ENCODE results near the gene RIMBP2.

RIMBP2 gene

GRCh38 chr12:130566446-130567155 lies 149.5 kb downstream of the RIMBP2 start:
- DNase-seq, result no peak

- DNase-seq, result no peak
These were observed 150.9 kb downstream of the RIMBP2 start for GRCh38 chr12:130565189-130565588.

- no peak for DNase-seq
These were observed 152.8 kb downstream of the RIMBP2 start for GRCh38 chr12:130563323-130563722.

- DNase-seq, result no peak
These were observed 153.4 kb downstream of the RIMBP2 start for GRCh38 chr12:130562716-130563115.

- DNase-seq, result no peak
These were observed 155.8 kb downstream of the RIMBP2 start for GRCh38 chr12:130560321-130560720.

- DNase-seq, result no peak
These were observed 156.3 kb downstream of the RIMBP2 start for GRCh38 chr12:130559806-130560205.

GRCh38 chr12:130557886-130558765 lies 158.0 kb downstream of the RIMBP2 start:
- no peak for DNase-seq

GRCh38 chr12:130557201-130557600 lies 158.9 kb downstream of the RIMBP2 start:
- no peak for DNase-seq

GRCh38 chr12:130556486-130557055 lies 159.5 kb downstream of the RIMBP2 start:
- DNase-seq, result no peak

GRCh38 chr12:130555628-130556485 lies 160.2 kb downstream of the RIMBP2 start:
- DNase-seq, result no peak

GRCh38 chr12:130555221-130555620 lies 160.9 kb downstream of the RIMBP2 start:
- no peak for DNase-seq

GRCh38 chr12:130552483-130552996 lies 163.6 kb downstream of the RIMBP2 start:
- DNase-seq, result peak; percentile 13

- DNase-seq, result no peak
These were observed 166.7 kb downstream of the RIMBP2 start for GRCh38 chr12:130549361-130549760.

- no peak for DNase-seq
These were observed 168.5 kb downstream of the RIMBP2 start for GRCh38 chr12:130547480-130548155.

- DNase-seq, result no peak
These were observed 169.6 kb downstream of the RIMBP2 start for GRCh38 chr12:130546494-130546893.

GRCh38 chr12:130545475-130545874 lies 170.6 kb downstream of the RIMBP2 start:
- DNase-seq, result no peak

GRCh38 chr12:130540376-130540775 lies 175.7 kb downstream of the RIMBP2 start:
- no peak for DNase-seq

- no peak for DNase-seq
These were observed 177.6 kb downstream of the RIMBP2 start for GRCh38 chr12:130538343-130539095.

GRCh38 chr12:130537655-130538054 lies 178.4 kb downstream of the RIMBP2 start:
- no peak for DNase-seq

- no peak for DNase-seq
These were observed 179.0 kb downstream of the RIMBP2 start for GRCh38 chr12:130537051-130537450.

GRCh38 chr12:130530429-130530828 lies 185.7 kb downstream of the RIMBP2 start:
- DNase-seq, result no peak
